VCaP (cell line): ENCODE measurements around the gene FAM149B1.

Source experiments
- H3K27ac ChIP-seq: fragments of 450-650 bp; 2 replicates; pipeline ENCODE4 v1.5.1; 2017
- TF ChIP-seq, protein P1 (sequence below): fragments of 450-650 bp; conservative IDR thresholded peaks from 2 replicates; pipeline ENCODE4 v1.5.1; 2017; ENCODE audit warnings: mild to moderate bottlenecking, moderate library complexity

The FAM149B1 gene

DNA sequence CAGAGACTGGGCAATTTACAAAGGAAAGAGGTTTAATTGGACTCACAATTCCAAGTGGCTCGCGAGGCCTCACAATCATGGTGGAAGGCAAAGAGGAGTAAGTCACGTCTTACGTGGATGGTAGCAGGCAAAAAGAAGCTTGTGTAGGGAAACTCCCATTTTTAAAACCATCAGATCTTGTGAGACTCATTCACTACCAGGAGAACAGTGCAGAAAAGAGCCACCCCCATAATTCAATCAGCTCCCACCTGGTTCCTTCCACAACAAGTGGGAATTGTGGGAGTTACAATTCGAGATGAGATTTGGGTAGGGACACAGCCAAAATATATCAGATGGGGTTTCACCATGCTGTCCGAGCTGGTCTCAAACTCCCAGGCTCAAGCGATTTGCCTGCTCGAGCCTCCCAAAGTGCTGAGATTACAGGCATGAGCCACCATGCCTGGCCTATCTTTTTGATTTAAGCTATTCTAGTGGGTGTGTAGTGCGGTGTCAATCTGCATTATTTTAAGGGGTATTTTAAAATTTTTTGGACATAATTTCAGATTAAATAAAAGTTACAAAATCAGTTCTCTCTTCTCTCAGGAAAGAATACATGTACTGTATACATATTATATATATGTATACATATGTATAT lies 93.6 kb downstream of the FAM149B1 start:
- TF ChIP-seq, protein P1, sequence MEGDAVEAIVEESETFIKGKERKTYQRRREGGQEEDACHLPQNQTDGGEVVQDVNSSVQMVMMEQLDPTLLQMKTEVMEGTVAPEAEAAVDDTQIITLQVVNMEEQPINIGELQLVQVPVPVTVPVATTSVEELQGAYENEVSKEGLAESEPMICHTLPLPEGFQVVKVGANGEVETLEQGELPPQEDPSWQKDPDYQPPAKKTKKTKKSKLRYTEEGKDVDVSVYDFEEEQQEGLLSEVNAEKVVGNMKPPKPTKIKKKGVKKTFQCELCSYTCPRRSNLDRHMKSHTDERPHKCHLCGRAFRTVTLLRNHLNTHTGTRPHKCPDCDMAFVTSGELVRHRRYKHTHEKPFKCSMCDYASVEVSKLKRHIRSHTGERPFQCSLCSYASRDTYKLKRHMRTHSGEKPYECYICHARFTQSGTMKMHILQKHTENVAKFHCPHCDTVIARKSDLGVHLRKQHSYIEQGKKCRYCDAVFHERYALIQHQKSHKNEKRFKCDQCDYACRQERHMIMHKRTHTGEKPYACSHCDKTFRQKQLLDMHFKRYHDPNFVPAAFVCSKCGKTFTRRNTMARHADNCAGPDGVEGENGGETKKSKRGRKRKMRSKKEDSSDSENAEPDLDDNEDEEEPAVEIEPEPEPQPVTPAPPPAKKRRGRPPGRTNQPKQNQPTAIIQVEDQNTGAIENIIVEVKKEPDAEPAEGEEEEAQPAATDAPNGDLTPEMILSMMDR = no peak
- H3K27ac ChIP-seq = no peak overlapping the region

DNA sequence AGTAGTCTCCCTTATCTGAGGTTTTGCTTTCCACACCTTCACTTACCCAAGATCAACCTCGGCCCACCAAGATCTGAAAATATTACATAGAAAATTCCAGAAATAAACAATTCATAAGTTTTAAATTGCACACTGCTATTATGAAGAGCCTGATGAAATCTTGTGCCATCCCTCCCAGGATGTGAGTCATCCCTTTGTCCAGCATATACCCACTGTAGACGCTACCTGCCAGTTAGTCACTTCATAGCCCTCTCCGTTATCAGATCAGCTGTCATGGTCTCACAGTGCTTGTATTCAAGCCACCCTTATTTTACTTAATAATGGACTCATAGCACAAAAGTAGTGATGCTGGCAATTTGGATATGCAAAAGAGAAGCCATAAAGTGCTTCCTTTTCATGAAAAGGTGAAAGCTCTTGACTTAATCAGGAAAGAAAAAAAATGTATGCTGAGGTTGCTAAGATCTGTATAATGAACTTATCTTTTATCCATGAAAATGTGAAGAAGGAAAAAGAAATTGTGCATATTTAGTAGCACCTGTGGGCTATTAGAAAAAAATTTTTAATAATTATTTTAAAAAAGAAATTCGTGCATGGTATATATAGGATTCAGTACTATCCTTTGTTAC lies 94.3 kb downstream of the FAM149B1 start:
- no peak overlapping the region; the same call in 1 of the 2 replicates for H3K27ac ChIP-seq
- TF ChIP-seq, protein P1 = no peak

DNA sequence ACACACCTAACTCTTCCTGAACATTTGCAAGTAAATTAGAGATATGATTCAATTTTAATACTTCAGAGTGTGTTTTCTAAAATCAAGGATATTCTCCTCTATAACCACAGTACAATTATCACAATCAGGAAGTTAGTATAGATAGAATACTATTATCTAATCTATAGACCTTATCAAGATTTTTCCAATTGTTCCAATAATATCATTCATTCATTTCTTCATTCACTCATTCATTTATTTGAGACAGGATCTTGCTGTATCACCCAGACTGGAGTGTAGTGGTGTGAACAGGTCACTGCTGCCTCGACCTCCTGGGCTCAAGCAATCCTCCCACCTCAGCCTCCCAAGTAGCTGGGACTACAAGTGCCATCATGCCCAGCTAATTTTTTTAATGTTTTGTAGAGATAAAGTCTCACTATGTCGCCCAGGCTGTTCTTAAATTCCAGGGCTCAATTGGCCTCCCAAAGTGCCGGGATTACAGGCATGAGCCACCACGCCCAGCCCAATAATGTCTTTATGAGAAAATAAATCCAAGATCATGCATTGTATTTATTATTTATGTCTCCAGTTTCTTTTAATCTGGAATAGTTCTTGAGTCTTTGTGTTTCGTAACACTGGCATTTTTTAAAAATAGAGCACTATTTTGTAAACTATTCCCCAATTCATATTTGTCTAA lies 95.1 kb downstream of the FAM149B1 start:
- TF ChIP-seq, protein P1 = no peak
- peak overlapping the region; percentile 63 for H3K27ac ChIP-seq

DNA sequence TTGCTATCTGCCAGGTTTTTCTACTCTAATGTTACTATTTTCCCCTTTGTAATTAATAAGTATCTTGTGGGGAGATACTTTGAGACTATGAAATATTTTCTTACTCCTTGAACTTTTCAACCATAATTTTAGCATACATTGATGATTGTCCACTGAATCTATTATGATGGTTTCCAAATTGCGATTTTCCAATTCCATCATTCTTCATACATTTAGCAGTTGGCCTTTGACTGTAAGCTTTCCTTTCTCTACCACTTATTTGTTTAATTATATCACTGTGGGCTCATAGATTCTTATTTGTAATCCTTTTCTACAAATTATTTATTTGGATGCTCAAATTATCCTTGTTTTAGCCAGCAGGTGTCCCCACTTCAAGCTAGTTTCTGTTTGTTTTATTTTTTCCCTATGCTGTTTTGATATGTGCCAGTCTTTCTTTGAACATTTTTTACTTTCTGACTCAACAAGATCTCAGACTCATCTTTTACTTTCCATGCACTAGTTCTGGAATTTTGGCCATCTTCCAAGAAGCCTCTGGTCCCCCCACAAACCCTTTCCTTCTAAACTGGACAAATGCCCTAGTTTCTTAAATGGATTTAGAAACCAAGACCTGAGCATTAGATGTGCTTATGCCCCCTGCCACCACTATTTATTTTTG lies 95.9 kb downstream of the FAM149B1 start:
- TF ChIP-seq, protein P1 = peak; percentile 74

DNA sequence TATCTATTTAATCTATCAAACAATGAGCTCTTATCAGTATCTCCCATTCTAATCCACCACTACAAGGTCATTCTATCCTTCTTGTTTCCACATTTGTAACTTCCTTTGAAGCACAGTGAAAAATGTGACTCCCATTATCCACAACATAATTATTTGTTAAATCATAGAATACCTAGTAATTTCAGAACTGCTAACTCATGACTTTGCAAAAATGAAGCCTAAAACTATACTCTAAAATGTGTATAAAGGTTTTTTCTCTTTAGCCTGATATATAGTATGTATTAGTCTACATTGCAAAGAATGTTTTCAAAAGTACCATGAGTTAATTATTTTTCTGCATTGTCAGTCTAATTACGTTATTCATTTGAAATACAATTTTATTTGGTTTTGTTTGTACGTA lies 96.5 kb downstream of the FAM149B1 start:
- TF ChIP-seq, protein P1 = no peak
- H3K27ac ChIP-seq = peak overlapping the region; percentile 63

More for the DNA sequence above, 95.9 kb downstream of the FAM149B1 start:
- peak overlapping the region; percentile 63 for H3K27ac ChIP-seq

DNA sequence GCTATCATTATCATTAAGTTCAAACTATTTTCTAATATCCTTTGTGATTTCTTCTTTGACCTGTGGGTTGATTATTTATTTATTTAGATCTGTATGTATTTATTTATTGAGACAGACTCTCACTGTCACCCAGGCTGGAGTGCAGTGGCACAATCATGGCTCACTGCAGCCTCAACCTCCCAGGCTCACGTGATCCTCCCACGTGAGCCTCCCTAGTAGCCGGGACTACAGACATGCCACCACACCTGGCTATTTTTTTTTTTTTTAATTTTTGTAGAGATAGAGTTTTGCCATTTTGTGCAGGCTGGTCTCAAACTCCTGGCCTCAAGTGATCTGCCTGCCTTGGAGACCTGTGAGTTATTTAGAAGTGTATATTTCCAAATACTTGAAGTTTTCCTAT lies 113.2 kb downstream of the FAM149B1 start:
- TF ChIP-seq, protein P1 = no peak
- H3K27ac ChIP-seq = no peak overlapping the region

DNA sequence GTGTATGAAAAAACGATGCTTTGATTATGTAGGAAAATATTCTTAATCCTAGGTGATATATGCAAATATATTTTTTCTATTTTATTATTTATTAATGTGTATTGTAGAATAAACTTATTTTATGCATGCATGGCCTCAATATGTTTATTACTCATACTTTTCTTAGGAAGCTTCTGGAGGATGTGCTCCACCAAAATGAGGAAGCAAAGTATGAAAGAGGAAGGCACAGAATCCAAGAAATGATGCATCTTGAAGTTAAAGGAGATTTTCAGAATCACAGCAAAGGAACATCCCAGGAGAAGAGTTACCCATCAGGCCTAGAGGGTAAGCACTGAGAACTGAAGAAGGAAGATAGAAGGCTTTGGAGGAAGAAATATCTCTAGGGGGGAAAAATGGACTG lies 119.5 kb downstream of the FAM149B1 start:
- TF ChIP-seq, protein P1 = no peak
- no peak overlapping the region for H3K27ac ChIP-seq
